SIG-M5 treated with dmso at 0.1 percent for 504 hours (cell line): Measurements from ENCODE around the gene SLCO1A2.

Source experiments
- DNase-seq: peaks from one replicate; lab custom pipeline; 2025; ENCODE audit not compliant: unreplicated experiment; lab: John Stamatoyannopoulos, UW

Gene SLCO1A2

GRCh38 chr12:21330682-21331253, 3.9 kb downstream of the SLCO1A2 start:
- DNase-seq: no peak

- no peak for DNase-seq
Measured at GRCh38 chr12:21328578-21328977, 6.1 kb downstream of the SLCO1A2 start.

- DNase-seq: no peak
Measured at GRCh38 chr12:21324551-21324950, 10.2 kb downstream of the SLCO1A2 start.

- DNase-seq: no peak
Measured at GRCh38 chr12:21323736-21324135, 11.0 kb downstream of the SLCO1A2 start.

- no peak for DNase-seq
Measured at GRCh38 chr12:21308785-21309184, 25.9 kb downstream of the SLCO1A2 start.

- DNase-seq: no peak
Measured at GRCh38 chr12:21305661-21306060, 29.1 kb downstream of the SLCO1A2 start.

GRCh38 chr12:21300632-21301031, 34.1 kb downstream of the SLCO1A2 start:
- no peak for DNase-seq

GRCh38 chr12:21296751-21297406, 37.8 kb downstream of the SLCO1A2 start:
- DNase-seq: peak; percentile 36

- DNase-seq: no peak
Measured at GRCh38 chr12:21296348-21296747, 38.4 kb downstream of the SLCO1A2 start.

- DNase-seq: no peak
Measured at GRCh38 chr12:21294176-21294575, 40.5 kb downstream of the SLCO1A2 start.

- DNase-seq: no peak
Measured at GRCh38 chr12:21292111-21292510, 42.6 kb downstream of the SLCO1A2 start.

GRCh38 chr12:21289698-21290097, 45.0 kb downstream of the SLCO1A2 start:
- DNase-seq: no peak

- DNase-seq: no peak
Measured at GRCh38 chr12:21276826-21277225, 57.9 kb downstream of the SLCO1A2 start.

- peak; percentile 61 for DNase-seq
Measured at GRCh38 chr12:21265932-21266331, 68.8 kb downstream of the SLCO1A2 start.

- no peak for DNase-seq
Measured at GRCh38 chr12:21264232-21264631, 70.5 kb downstream of the SLCO1A2 start.

GRCh38 chr12:21257172-21257571, 77.5 kb downstream of the SLCO1A2 start:
- no peak for DNase-seq

- DNase-seq: no peak
Measured at GRCh38 chr12:21252070-21252469, 82.6 kb downstream of the SLCO1A2 start.

GRCh38 chr12:21248679-21249078, 86.0 kb downstream of the SLCO1A2 start:
- DNase-seq: peak; percentile 47

GRCh38 chr12:21239866-21240265, 94.9 kb downstream of the SLCO1A2 start:
- DNase-seq: no peak

GRCh38 chr12:21234395-21234794, 100.3 kb downstream of the SLCO1A2 start:
- DNase-seq: no peak

GRCh38 chr12:21223930-21224329, 110.8 kb downstream of the SLCO1A2 start:
- no peak for DNase-seq

- no peak for DNase-seq
Measured at GRCh38 chr12:21221778-21222177, 112.9 kb downstream of the SLCO1A2 start.

GRCh38 chr12:21221072-21221471, 113.6 kb downstream of the SLCO1A2 start:
- no peak for DNase-seq
